HUDEP-2 (cell line): ENCODE results near the gene DCP1B.

ENCODE experiments used
- DNase-seq, 76 experiments: peaks; one replicate each; lab custom pipeline; 2025; ENCODE audit not compliant: unreplicated experiment in 76 of 76; lab: John Stamatoyannopoulos, UW

Gene DCP1B

GRCh38 chr12:2018391-2018790 is 14.1 kb upstream of the DCP1B start:
- DNase-seq, result no peak

- DNase-seq, result no peak
These were observed 13.5 kb upstream of the DCP1B start for GRCh38 chr12:2017546-2018337.

- no peak for DNase-seq
These were observed 12.7 kb upstream of the DCP1B start for GRCh38 chr12:2016862-2017545.

GRCh38 chr12:2014231-2014630 is 10.0 kb upstream of the DCP1B start:
- DNase-seq, result no peak

- no peak for DNase-seq
These were observed 9.4 kb upstream of the DCP1B start for GRCh38 chr12:2013527-2014223.

GRCh38 chr12:2013086-2013485 is 8.8 kb upstream of the DCP1B start:
- DNase-seq, result no peak

GRCh38 chr12:2011643-2012607 is 7.7 kb upstream of the DCP1B start:
- DNase-seq, result no peak

- DNase-seq, result peak in 10 of 76 experiments; percentile 0 to 31 (median 9)
These were observed 5.4 kb upstream of the DCP1B start for GRCh38 chr12:2009623-2010022.

- DNase-seq, result no peak
These were observed 4.4 kb upstream of the DCP1B start for GRCh38 chr12:2008677-2009076.

GRCh38 chr12:2003676-2004112 is 563 bp downstream of the DCP1B start:
- peak in 1 of 76 experiments; percentile 31 for DNase-seq

GRCh38 chr12:1995205-1995896 is 8.9 kb downstream of the DCP1B start:
- DNase-seq, result no peak

- DNase-seq, result no peak
These were observed 9.7 kb downstream of the DCP1B start for GRCh38 chr12:1994429-1995143.

GRCh38 chr12:1993871-1994371 is 10.3 kb downstream of the DCP1B start:
- DNase-seq, result no peak

- DNase-seq, result peak in 5 of 76 experiments; percentile 2 to 31 (median 6)
These were observed 10.9 kb downstream of the DCP1B start for GRCh38 chr12:1993341-1993740.

- DNase-seq, result no peak
These were observed 11.5 kb downstream of the DCP1B start for GRCh38 chr12:1992732-1993131.

- DNase-seq, result no peak
These were observed 15.1 kb downstream of the DCP1B start for GRCh38 chr12:1989111-1989510.

GRCh38 chr12:1984759-1985158 is 19.5 kb downstream of the DCP1B start:
- DNase-seq, result no peak

- DNase-seq, result no peak
These were observed 24.0 kb downstream of the DCP1B start for GRCh38 chr12:1980282-1980681.
